SK-MEL-5 (cell line): ENCODE results near the gene CREB5. TPM values are rescaled to one million over a fixed set of nuclear protein-coding genes. Genes with fewer than 3 reads are reported as not detected.

Experiments used
- DNase-seq: peaks from one replicate; pipeline ENCODE4 v3.0.0-alpha.2; 2016; ENCODE audit warnings: low read depth, low spot score
- in situ Hi-C: cut with HindIII; loops from 2 replicates; pipeline ENCODE4 v1.10.0; 2016; ENCODE audit warnings: low sequenced_read_pairs, high pct_unique_total_duplicates, low pct_unique_long_range_greater_than_20kb
- total RNA-seq: library from RNA; depleted of rRNA; stranded (reverse); fragments of >200 nt; shearing (Covaris generic); gene quantifications from 2 replicates; pipeline ENCODE4 v1.2.3, GENCODE V29; 2014

CREB5 gene
- total RNA-seq, 1 experiment from 2014 or later, result 19.4 TPM

DNA sequence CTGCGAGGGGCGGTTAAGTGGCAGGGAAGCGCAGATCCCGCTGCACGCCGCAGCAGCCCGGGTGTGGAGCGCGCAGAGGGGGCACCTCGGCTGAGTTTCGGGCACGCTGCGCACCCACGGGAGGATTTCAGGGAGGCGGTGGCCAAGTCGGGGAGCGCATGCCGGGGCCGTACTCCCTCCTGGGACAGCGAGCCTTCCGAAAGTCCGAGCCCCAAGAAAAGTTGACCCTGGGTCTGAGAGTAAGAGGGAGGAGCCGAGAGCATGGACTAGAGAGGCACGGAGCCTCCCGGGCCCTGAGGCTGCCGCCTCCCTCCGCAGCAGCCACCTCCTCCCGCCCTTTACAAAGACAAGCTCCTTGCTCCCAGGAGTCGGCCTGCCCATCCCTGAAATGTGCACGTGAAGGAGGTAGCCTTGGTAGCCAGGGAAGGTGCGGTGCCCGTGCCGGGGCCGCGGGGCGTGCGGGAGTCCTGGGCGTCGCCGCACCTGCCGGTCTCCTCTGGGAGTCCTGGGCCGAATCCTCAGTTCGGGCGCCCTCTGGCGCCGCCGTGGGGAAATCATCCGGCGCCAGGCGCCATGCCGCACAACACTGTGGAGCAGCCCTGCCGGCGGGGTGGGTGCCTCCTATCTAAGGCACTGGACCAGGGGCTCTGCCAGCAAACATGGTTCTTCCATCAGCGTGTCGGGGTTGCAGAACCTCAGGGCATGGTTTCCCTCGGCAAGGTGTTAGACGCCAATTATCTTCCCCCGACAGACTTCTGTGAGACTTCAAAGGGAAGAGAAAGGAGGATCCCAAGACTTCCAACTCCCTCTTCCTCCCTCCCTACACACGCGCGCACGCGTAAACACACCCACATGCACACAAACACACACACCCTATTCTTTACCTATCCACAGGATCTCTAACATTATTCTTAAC lies 441.8 kb downstream of the CREB5 start:
- in situ Hi-C loops, result no loop called here
- DNase-seq, result peak; percentile 88

GRCh38 chr7:28854750-28855074 lies 442.4 kb downstream of the CREB5 start:
- in situ Hi-C loops, result no loop called here

GRCh38 chr7:28855538-28856217 lies 443.4 kb downstream of the CREB5 start:
- in situ Hi-C loops, result no loop called here
- DNase-seq, result peak; percentile 18

More at GRCh38 chr7:28854750-28855074, 442.4 kb downstream of the CREB5 start:
- DNase-seq, result no peak

- in situ Hi-C loops, result no loop called here
- DNase-seq, result no peak
Observed at GRCh38 chr7:28856656-28857055, 444.3 kb downstream of the CREB5 start.

- no peak for DNase-seq
- in situ Hi-C loops, result no loop called here
Observed at GRCh38 chr7:28858206-28858605, 445.9 kb downstream of the CREB5 start.

GRCh38 chr7:28858895-28859294 lies 446.6 kb downstream of the CREB5 start:
- in situ Hi-C loops, result no loop called here
- no peak for DNase-seq

GRCh38 chr7:28861825-28862224 lies 449.5 kb downstream of the CREB5 start:
- DNase-seq, result no peak
- in situ Hi-C loops, result no loop called here

DNA sequence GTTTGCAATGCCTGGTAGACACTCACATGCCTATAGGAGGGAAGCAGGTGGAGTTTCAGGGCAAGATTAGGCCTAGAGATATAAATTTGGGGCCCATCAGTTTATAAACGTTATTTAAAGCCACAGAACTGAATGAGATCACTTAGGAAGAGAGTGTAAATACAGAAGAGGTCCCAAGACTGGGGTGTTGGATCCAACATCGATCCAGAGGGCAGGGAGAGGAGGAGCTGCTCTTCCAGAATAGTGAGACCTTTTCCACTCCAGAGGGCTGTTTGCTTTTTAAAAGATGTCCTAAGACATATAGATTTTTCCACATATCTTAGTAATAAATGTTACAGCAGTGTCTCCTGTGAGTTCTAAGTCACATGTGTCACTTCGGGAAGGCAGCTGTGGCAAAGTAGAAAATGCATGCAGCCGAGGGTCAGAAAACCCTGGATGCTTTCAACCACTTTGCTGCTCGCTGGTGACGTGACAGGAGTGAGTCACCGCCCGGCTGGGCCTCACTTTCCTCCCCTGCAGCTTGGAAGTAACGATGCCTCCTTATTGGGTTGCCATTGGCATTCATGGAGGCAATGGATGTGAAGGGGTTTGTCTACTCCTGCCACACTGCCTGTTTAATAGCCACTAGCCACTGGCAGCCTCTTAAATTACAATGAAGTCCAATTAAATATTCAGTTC lies 450.4 kb downstream of the CREB5 start:
- no peak for DNase-seq
- in situ Hi-C loops, result no loop called here

- DNase-seq, result peak; percentile 26
- in situ Hi-C loops, result no loop called here
Observed at GRCh38 chr7:28865601-28866144, 453.4 kb downstream of the CREB5 start.

DNA sequence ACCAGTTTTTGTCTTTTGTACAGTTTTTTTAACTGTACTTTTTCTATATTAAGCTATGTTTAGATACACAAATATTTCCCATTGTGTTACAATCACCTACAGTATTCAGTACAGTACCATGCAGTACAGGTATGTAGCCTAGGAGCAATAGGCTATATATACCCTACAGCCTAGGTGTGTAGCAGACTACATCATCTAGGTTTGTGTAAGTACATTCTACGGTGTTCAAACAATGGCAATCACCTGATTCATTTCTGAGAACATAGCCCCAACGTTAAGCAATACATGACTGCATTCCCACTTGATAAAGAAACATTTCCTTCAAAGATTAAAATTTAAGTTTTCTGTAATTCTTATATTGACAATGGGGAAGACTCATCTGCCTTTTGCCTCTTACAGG lies 456.4 kb downstream of the CREB5 start:
- in situ Hi-C loops, result no loop called here
- DNase-seq, result no peak

DNA sequence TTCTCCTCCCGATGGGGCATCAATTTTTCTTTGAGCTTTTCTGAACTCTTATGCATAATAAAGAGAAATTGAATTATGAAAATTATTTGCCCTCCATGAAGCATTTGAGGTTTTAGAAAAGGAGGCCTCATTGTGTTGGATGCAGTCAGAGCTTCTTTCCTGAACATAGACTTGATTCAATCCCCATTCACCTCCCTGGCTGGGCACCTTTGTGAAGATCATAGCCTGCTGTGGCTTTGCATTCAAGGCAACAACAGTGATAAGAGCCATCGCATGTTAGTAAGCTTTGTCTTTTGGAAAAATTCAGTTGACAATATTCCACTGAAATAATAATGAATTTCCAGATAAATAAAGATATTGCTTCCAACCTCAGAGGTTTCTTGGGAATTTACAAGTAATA lies 458.8 kb downstream of the CREB5 start:
- in situ Hi-C loops, result no loop called here
- DNase-seq, result no peak

DNA sequence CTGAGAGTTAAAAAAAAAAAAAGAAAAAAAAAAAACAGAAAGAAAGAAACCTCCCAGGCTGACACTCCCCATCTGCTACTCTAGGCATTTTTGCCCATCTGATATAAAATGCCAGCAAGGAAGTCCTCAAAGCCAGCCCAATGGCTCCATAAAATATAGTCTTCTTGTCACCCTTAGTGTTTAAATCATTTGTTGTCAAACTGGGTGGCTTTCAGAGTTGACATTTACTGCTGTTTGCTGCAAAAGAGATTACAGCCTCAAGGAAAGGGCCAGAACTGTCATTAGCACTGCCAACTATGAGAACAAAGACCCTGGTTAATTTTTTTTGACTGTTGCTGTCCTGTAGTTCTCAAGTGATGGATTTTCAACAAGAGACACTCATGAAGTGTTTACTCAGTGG lies 459.3 kb downstream of the CREB5 start:
- in situ Hi-C loops, result no loop called here
- DNase-seq, result no peak

GRCh38 chr7:28872226-28872625 lies 459.9 kb downstream of the CREB5 start:
- no peak for DNase-seq
- in situ Hi-C loops, result no loop called here

- in situ Hi-C loops, result no loop called here
- no peak for DNase-seq
Observed at GRCh38 chr7:28873365-28873764, 461.0 kb downstream of the CREB5 start.

DNA sequence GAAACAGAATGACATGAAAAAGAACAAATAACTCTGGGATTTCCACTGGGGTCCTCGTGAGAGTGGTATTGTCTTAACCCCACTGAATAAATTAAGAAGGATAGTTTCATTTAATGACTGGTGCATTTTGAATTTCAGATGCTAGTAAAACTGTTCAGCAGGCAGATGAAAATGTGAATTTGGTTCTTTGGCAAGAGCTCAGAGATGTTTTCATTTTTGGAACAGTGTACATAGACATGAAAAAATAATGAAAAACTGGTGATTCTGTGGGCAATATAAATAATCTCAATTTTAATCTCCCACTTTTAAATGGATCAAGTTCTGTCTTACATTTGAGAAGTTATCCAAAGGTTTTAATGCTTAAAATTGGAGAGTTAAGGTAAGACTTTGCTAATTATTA lies 461.7 kb downstream of the CREB5 start:
- DNase-seq, result no peak
- in situ Hi-C loops, result no loop called here
